Measurements from ENCODE around the gene ANK3. TPM values are rescaled to one million over a fixed set of nuclear protein-coding genes. Genes with fewer than 3 reads are reported as not detected.

ANK3 gene
- total RNA-seq, 1 experiment from 2014 or later = 69.6 TPM

GRCh38 chr10:60348982-60349381 lies 40.7 kb downstream of the ANK3 start:
- POLR2A ChIA-PET = no interaction called here
- no peak for TF ChIP-seq FOXP1 (CRISPR knock-in tag; IDR thresholded peaks at IDR 0.05; ENCODE audit: borderline replicate concordance)
- ATAC-seq (no peak), DNase-seq (ENCODE audit: low spot score) (no peak)
- H3K9me3 Mint-ChIP-seq = no peaks in the 10 kb centered on the region
- peaks cover 43% of the 10 kb centered on the region for H3K4me1 Mint-ChIP-seq
- no peaks in the 10 kb centered on the region for H3K36me3 Mint-ChIP-seq
- CTCF ChIA-PET = no interaction called here
- H3K27ac Mint-ChIP-seq = no peak overlapping the region
- H3K4me3 Mint-ChIP-seq = no peak overlapping the region
- H3K27me3 Mint-ChIP-seq (ENCODE audit: low read depth) = no peaks in the 10 kb centered on the region

- ChIA-PET CTCF (no interaction called here), POLR2A (no interaction called here)
- Mint-ChIP-seq H3K9me3 (no peaks in the 10 kb centered on the region), H3K4me1 (peaks cover 33% of the 10 kb centered on the region), H3K36me3 (no peaks in the 10 kb centered on the region), H3K4me3 (no peak overlapping the region), H3K27ac (no peak overlapping the region), H3K27me3 (ENCODE audit: low read depth) (no peaks in the 10 kb centered on the region)
- TF ChIP-seq MXD4 (CRISPR knock-in tag; IDR thresholded peaks at IDR 0.05; ENCODE audit: borderline replicate concordance) (no peak), ZNF138 (CRISPR knock-in tag; conservative IDR thresholded peaks at IDR 0.05) (no peak), NFE2L1 (CRISPR knock-in tag; IDR thresholded peaks at IDR 0.05) (no peak), CDX4 (CRISPR knock-in tag; IDR thresholded peaks at IDR 0.05; ENCODE audit: borderline replicate concordance) (no peak), TCF7 (CRISPR knock-in tag; IDR thresholded peaks at IDR 0.05; ENCODE audit: low read depth) (no peak), NR2C2 (CRISPR knock-in tag; IDR thresholded peaks at IDR 0.05) (no peak), KAT7 (CRISPR knock-in tag; IDR thresholded peaks at IDR 0.05; ENCODE audit: borderline replicate concordance) (no peak), ESRRA (CRISPR knock-in tag; IDR thresholded peaks at IDR 0.05; ENCODE audit: borderline replicate concordance) (no peak), SMAD3 (CRISPR knock-in tag; IDR thresholded peaks at IDR 0.05; ENCODE audit: borderline replicate concordance) (no peak), IRF2 (CRISPR knock-in tag; IDR thresholded peaks at IDR 0.05; ENCODE audit: borderline replicate concordance, low read depth) (no peak), CREM (CRISPR knock-in tag; IDR thresholded peaks at IDR 0.05) (no peak)
- TF ChIP-seq, protein P1, sequence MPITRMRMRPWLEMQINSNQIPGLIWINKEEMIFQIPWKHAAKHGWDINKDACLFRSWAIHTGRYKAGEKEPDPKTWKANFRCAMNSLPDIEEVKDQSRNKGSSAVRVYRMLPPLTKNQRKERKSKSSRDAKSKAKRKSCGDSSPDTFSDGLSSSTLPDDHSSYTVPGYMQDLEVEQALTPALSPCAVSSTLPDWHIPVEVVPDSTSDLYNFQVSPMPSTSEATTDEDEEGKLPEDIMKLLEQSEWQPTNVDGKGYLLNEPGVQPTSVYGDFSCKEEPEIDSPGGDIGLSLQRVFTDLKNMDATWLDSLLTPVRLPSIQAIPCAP (CRISPR knock-in tag; IDR thresholded peaks at IDR 0.05) = no peak
- no peak for DNase-seq (ENCODE audit: low spot score)
- ATAC-seq = no peak
Measured at GRCh38 chr10:60347270-60347669, 42.4 kb downstream of the ANK3 start.

DNA sequence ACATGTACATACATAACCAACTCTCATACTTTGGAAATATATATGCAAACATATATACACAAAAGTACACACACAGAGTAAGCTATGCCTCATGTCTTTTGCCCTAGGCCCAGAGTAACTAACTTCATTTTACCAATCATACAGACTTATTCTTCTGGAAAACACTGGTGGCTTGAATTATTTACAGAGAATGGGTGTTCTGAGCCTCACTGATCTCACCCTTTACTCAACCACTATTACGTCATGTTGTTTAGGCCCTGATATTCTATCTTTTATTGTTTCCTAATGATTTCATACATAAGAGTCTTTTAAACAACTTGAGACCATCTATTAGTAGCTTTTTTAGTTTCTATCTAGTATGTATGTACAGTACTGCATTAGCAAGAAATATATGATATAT lies 43.0 kb downstream of the ANK3 start:
- CTCF ChIA-PET = no interaction called here
- Mint-ChIP-seq H3K27me3 (ENCODE audit: low read depth) (no peaks in the 10 kb centered on the region), H3K4me3 (no peak overlapping the region), H3K27ac (no peak overlapping the region), H3K36me3 (no peaks in the 10 kb centered on the region), H3K9me3 (no peaks in the 10 kb centered on the region), H3K4me1 (peaks cover 34% of the 10 kb centered on the region)
- POLR2A ChIA-PET = no interaction called here
- TF ChIP-seq TCF7 (CRISPR knock-in tag; IDR thresholded peaks at IDR 0.05; ENCODE audit: low read depth) (no peak), ZNF671 (CRISPR knock-in tag; IDR thresholded peaks at IDR 0.05) (no peak), SMAD3 (CRISPR knock-in tag; IDR thresholded peaks at IDR 0.05; ENCODE audit: borderline replicate concordance) (no peak), ZNF232 (CRISPR knock-in tag; IDR thresholded peaks at IDR 0.05) (no peak), FOXP4 (CRISPR knock-in tag; IDR thresholded peaks at IDR 0.05) (no peak), HMGA2 (CRISPR knock-in tag; IDR thresholded peaks at IDR 0.05) (no peak)
- no peak for ATAC-seq
- DNase-seq (ENCODE audit: low spot score) = no peak

DNA sequence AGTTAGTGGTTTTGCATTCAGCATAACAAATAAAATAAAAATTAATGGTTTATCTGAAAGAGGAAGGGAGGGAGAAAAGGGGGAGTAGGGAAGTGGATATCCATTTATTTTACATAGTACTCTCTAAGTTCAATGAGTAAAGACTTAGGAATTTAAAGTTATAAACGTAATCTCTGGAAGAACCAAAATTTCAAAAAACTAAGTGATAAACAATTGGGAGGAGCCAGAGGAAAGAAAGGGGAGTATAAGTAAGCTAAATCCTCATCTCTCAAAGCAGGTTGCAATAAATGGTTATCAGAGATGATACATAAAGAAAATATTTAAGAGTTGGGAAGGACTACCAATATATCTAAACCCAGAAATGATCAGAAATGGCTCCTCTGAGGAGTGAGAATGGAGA lies 46.4 kb downstream of the ANK3 start:
- Mint-ChIP-seq H3K27ac (no peak overlapping the region), H3K27me3 (ENCODE audit: low read depth) (no peaks in the 10 kb centered on the region), H3K4me1 (peaks cover 37% of the 10 kb centered on the region), H3K4me3 (no peak overlapping the region), H3K9me3 (no peaks in the 10 kb centered on the region), H3K36me3 (no peaks in the 10 kb centered on the region)
- no peak for DNase-seq (ENCODE audit: low spot score)
- TF ChIP-seq, protein P2, sequence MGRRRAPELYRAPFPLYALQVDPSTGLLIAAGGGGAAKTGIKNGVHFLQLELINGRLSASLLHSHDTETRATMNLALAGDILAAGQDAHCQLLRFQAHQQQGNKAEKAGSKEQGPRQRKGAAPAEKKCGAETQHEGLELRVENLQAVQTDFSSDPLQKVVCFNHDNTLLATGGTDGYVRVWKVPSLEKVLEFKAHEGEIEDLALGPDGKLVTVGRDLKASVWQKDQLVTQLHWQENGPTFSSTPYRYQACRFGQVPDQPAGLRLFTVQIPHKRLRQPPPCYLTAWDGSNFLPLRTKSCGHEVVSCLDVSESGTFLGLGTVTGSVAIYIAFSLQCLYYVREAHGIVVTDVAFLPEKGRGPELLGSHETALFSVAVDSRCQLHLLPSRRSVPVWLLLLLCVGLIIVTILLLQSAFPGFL (CRISPR knock-in tag; IDR thresholded peaks at IDR 0.05; ENCODE audit: borderline replicate concordance) = no peak
- TF ChIP-seq, protein P3, sequence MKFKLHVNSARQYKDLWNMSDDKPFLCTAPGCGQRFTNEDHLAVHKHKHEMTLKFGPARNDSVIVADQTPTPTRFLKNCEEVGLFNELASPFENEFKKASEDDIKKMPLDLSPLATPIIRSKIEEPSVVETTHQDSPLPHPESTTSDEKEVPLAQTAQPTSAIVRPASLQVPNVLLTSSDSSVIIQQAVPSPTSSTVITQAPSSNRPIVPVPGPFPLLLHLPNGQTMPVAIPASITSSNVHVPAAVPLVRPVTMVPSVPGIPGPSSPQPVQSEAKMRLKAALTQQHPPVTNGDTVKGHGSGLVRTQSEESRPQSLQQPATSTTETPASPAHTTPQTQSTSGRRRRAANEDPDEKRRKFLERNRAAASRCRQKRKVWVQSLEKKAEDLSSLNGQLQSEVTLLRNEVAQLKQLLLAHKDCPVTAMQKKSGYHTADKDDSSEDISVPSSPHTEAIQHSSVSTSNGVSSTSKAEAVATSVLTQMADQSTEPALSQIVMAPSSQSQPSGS (CRISPR knock-in tag; IDR thresholded peaks at IDR 0.05; ENCODE audit: borderline replicate concordance, low read depth) = no peak
- TF ChIP-seq AFF4 (CRISPR knock-in tag; IDR thresholded peaks at IDR 0.05; ENCODE audit: borderline replicate concordance) = no peak
- ChIA-PET POLR2A (no interaction called here), CTCF (no interaction called here)
- no peak for ATAC-seq

All from WTC11 (cell line).